A673 (cell line): Measurements from ENCODE around the gene PIGN. TPM values are rescaled to one million over a fixed set of nuclear protein-coding genes. Genes with fewer than 3 reads are reported as not detected.

Source experiments
- BruUV-seq: library from RNA; stranded (reverse); fragments of 400-500 nt; replicated peaks from 2 replicates; lab custom pipeline; 2021; lab: Mats Ljungman, UMichigan
- CTCF ChIA-PET: fragments of 300-600 bp; sonication (Branson Sonifier 250); formaldehyde crosslinking; loops from one replicate; lab custom pipeline; 2022; ENCODE audit warnings: antibody characterized with exemption; lab: Charles Lee
- POLR2A ChIA-PET: fragments of 300-600 bp; sonication (Branson Sonifier 250); formaldehyde crosslinking; loops from one replicate; lab custom pipeline; 2022; ENCODE audit warnings: antibody characterized with exemption; ENCODE audit not compliant: low non-redundant PET; lab: Charles Lee
- DNase-seq: peaks from one replicate; pipeline ENCODE4 v3.0.0-alpha.2; 2015; ENCODE audit warnings: low spot score
- H3K27ac ChIP-seq: fragments of 200-600 bp; sonication (generic); 2 replicates; pipeline ENCODE4 v1.5.1; 2016; ENCODE audit warnings: mixed run types, low read depth, mild to moderate bottlenecking, mixed read lengths, antibody characterized with exemption, low read length; ENCODE audit not compliant: poor library complexity, severe bottlenecking
- H3K27me3 ChIP-seq: fragments of 200-600 bp; sonication (generic); replicated peaks from 2 replicates; pipeline ENCODE4 v1.6.1; 2017; ENCODE audit warnings: mixed run types, low read depth, mild to moderate bottlenecking, mixed read lengths, antibody characterized with exemption, low read length; ENCODE audit not compliant: insufficient read depth, poor library complexity
- H3K36me3 ChIP-seq: fragments of 200-600 bp; sonication (generic); 2 replicates; pipeline ENCODE4 v1.6.1; 2016; ENCODE audit warnings: mixed run types, mild to moderate bottlenecking, mixed read lengths, antibody characterized with exemption, low read length; ENCODE audit not compliant: insufficient read depth, poor library complexity, severe bottlenecking
- H3K4me1 ChIP-seq: fragments of 200-600 bp; sonication (generic); 2 replicates; pipeline ENCODE4 v1.6.1; 2017; ENCODE audit warnings: mixed run types, mild to moderate bottlenecking, mixed read lengths, antibody characterized with exemption, low read length; ENCODE audit not compliant: insufficient read depth, poor library complexity, severe bottlenecking
- H3K4me3 ChIP-seq: fragments of 200-600 bp; sonication (generic); 2 replicates; pipeline ENCODE4 v1.5.1; 2016; ENCODE audit warnings: low read depth, mixed run types, mild to moderate bottlenecking, mixed read lengths, low read length; ENCODE audit not compliant: poor library complexity, severe bottlenecking
- H3K9me3 ChIP-seq: fragments of 200-600 bp; sonication (generic); 2 replicates; pipeline ENCODE4 v1.6.1; 2016; ENCODE audit warnings: mixed run types, low read depth, mild to moderate bottlenecking, mixed read lengths, antibody characterized with exemption, low read length; ENCODE audit not compliant: poor library complexity, severe bottlenecking
- CTCF ChIP-seq: fragments of 300-800, 200-600 bp; sonication (generic); conservative IDR thresholded peaks from 2 replicates; pipeline ENCODE4 v1.5.1; 2017; ENCODE audit warnings: low read depth, mild to moderate bottlenecking, antibody characterized with exemption, low read length, moderate library complexity, mixed read lengths
- EZH2 ChIP-seq: fragments of 200-600 bp; sonication (generic); IDR thresholded peaks from 2 replicates; pipeline ENCODE4 v1.6.1; 2017; ENCODE audit warnings: borderline replicate concordance, low read depth, mild to moderate bottlenecking, mixed read lengths, antibody characterized with exemption, low read length; ENCODE audit not compliant: poor library complexity, severe bottlenecking
- intact Hi-C: fragments of 100-400 bp; cut with micrococcal nuclease; formaldehyde crosslinking; loops from one replicate; pipeline ENCODE4 v1.10.0; 2022; ENCODE audit not compliant: unreplicated experiment
- total RNA-seq: library from RNA; stranded (reverse); gene quantifications from 2 replicates; pipeline ENCODE4 v1.2.3, GENCODE V29; 2021

Gene PIGN
- total RNA-seq, 1 experiment from 2014 or later: 23.8 TPM

- no peaks in the 10 kb centered on the region for H3K9me3 ChIP-seq
- no peak overlapping the region for H3K4me3 ChIP-seq
- H3K27ac ChIP-seq: no peak overlapping the region
- DNase-seq: no peak
- POLR2A ChIA-PET: no interaction called here
- no peaks in the 10 kb centered on the region for H3K36me3 ChIP-seq
- H3K27me3 ChIP-seq: no peaks in the 10 kb centered on the region
- BruUV-seq: no TSS peak
- intact Hi-C loops: no loop called here
- CTCF ChIA-PET: no interaction called here
- TF ChIP-seq CTCF (no peak), EZH2 (no peak)
- no peaks in the 10 kb centered on the region for H3K4me1 ChIP-seq
These were observed 35.6 kb downstream of the PIGN start for GRCh38 chr18:62151068-62151771.

GRCh38 chr18:62144338-62144737 is 42.5 kb downstream of the PIGN start:
- ChIA-PET POLR2A (no interaction called here), CTCF (no interaction called here)
- H3K4me3 ChIP-seq: no peak overlapping the region
- H3K9me3 ChIP-seq: no peaks in the 10 kb centered on the region
- no peaks in the 10 kb centered on the region for H3K36me3 ChIP-seq
- no peaks in the 10 kb centered on the region for H3K4me1 ChIP-seq
- no peak for DNase-seq
- intact Hi-C loops: no loop called here
- no peak overlapping the region for H3K27ac ChIP-seq
- no TSS peak for BruUV-seq
- H3K27me3 ChIP-seq: no peaks in the 10 kb centered on the region
- TF ChIP-seq CTCF (no peak), EZH2 (no peak)

GRCh38 chr18:62140259-62140658 is 46.6 kb downstream of the PIGN start:
- Histone ChIP-seq H3K27me3 (no peaks in the 10 kb centered on the region), H3K36me3 (no peaks in the 10 kb centered on the region), H3K27ac (no peak overlapping the region), H3K4me3 (no peak overlapping the region), H3K4me1 (no peaks in the 10 kb centered on the region), H3K9me3 (no peaks in the 10 kb centered on the region)
- TF ChIP-seq EZH2 (no peak), CTCF (no peak)
- no TSS peak for BruUV-seq
- intact Hi-C loops: no loop called here
- ChIA-PET CTCF (no interaction called here), POLR2A (no interaction called here)
- no peak for DNase-seq
